GM19238 (cell line): ENCODE results near the gene CELSR3.

Experiments used
- DNase-seq: peaks from one replicate; pipeline ENCODE4 v3.0.0; 2011; ENCODE audit warnings: low spot score; ENCODE audit not compliant: insufficient read length

CELSR3 gene

DNA sequence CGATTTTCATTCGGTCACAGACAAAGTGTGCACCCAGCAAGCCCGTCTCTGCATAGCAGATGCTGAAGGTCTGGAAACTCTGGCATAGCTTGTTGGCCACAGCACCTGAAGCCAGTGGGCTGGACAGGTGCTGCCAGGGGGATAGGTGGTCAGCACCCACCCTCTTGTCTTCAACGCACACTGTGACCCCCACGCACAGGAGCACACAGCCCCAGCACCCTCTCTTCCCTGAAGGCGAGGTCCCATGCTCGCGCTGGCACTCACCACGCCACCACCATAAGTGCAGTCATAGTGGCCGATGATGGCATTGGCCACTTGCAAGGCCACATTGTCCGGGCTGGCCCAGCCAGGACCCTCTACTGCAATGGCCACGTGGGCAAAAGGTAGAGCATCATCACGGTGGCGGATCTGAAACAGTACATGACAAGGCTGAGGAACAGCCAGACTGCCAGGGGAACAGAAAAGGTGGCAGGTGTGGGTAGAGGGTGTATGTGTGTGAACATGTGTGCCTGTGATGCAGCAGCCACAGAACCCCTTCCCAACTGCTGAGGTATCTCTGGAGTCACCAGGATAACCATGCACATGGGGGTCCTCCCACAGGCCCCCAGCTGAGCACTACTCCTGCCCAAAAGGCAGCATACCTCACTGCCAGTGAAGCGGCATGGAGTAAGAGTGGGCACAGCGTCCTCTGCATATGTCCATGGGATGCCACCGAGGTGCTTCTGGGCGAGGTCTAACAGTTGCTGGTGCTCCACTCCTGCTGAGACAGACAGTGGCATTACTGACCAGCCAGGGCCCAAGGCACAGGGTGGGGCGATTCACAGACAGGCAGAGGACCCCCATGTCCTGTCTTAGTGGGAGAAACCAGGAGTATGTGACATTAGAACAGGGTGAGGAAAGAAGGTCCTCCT, 61.7 kb downstream of the CELSR3 start:
- DNase-seq = no peak

DNA sequence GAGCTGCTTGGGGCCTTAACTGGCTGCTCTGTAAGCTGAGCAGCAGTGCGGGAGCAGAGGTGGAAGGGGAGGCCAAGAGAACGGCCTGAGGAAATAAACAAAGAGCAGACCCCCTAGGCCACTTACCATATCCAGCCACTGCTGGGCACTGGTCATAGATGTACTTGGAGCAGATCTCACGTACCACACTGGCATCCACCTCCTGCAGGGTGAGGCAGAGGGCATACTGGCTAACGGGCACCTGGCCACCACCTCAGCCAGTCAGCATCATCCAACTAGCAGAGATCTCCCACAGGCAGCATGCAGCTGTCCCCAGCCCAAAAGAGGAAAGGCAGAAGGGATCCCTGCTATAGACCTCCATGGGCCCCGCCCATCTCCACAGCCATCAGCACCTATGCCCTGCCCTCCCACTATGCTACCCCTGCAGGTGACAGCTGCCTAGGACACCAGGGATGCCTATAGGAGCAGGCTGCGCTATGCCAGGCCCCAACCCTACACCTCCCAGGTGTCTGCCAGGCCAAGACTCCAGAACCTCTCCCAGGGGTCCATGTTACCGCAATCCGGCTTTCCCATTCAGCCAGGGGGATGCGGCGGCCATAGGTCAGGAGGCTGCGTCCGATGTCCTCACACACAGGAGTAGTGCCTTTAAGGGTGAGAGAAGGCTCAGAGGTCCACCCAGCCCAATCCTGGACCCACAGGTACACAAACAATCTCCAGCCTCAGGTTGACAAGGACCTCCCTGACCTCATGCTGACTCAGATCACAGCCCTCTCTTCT, 63.0 kb downstream of the CELSR3 start:
- DNase-seq = no peak

DNA sequence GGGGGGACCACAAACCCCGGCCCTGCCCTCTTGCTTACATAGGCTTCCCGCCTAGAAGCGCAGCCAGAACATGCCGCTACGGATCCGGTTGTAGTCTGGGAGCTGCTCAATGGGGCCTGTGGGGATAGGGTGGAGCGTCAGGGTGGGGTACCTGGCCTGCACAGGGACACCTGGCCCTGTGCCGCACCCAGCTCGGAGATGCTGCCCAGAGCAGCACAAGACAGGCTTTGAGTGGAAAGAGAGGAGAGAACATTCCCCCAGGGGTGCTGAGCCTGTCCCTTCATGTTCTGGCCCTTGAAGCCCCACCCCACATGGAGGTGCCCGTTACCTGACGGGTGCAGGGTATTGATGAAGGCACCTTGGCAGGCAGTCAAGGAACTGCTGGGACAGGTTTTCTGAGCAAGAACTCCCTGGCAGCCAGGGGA, 63.6 kb downstream of the CELSR3 start:
- DNase-seq = no peak

DNA sequence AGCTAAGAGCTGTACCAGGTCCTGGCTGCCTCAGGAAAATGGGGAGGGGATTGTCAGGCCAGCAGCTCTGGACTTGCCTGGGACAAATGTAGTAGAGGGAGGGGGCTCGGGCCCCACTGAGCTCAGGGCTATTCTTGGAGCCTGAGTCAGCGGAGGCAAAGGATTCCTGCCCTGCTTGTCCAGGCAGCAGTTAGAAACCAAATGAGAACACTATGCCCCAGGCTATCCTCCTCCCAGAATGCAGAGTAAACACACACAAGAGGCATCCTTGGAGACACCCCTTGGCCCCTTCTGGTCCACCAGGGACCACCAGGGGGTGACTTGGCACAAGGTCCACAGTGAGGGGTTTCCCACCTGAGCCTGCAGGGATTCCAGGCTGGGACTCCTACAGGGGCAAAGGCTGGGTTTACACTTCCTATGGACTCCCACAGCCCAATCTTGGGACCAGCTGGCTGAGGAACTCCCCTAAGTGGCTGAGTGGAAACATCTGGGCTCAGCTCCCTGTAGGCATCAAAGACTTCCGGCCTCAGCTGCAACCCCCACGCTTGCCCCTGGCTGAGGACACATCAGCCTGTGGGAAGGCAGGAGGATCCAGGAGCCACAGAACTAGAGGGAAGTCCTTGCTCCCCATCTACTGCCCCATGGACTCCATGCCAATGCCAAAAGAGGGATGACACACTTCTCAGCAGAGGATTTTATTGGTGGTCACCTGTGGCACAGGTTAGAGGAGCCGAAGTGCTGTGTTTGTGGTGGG, 64.2 kb downstream of the CELSR3 start:
- no peak for DNase-seq

DNA sequence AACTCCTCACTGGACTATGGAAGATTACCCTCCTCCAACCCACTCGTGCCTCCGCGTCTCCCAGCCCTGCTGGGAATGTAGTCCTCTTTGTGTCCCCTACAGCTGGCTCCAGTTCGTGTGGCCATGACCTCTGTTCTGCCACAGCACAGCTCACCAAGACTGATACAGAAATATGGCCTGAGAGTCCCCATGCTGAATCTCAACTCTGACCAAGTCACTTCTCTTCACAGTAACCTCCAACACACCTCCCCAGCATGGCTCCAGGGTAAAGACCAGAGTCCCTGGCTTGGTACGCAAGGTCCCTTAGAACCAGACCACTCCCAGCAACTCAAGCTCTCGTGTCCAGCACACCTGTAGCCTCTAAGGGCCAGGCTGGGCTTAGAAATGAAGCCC, 65.3 kb downstream of the CELSR3 start:
- DNase-seq = no peak

DNA sequence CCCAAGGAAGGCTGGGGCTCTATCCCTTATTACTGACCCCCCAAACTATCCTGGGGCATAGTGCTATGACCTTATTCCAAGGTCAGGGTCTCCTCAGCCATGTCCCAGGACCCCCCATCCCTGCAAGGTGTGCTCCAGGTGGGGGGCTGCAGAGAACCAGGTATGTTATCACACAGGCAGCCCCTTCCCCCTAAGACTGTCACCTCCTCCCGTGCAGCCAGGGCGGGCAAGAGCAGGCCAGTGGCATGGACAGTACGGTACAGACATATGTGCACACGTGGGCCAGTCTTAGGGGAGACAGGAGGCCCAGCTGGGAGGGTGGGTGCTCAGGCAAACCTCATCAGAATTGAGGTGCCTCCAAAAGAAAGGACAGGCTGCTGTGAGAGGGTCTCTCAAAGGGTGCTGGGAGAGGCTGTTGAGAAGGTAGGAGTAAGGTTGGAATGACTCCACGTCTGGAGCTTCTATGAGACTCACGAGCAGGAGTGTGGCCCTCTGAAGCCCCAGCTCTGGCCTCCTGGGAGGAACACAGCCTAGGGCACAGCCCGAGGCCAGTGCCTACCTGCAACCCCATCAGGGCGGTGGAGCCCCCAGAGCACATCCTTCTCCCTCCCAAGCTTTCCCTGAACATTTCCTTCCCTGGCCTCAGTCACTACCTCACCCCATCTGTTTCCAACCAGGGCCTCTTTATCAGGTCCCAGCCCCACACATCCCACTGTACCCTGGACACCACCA, 65.8 kb downstream of the CELSR3 start:
- DNase-seq = no peak

DNA sequence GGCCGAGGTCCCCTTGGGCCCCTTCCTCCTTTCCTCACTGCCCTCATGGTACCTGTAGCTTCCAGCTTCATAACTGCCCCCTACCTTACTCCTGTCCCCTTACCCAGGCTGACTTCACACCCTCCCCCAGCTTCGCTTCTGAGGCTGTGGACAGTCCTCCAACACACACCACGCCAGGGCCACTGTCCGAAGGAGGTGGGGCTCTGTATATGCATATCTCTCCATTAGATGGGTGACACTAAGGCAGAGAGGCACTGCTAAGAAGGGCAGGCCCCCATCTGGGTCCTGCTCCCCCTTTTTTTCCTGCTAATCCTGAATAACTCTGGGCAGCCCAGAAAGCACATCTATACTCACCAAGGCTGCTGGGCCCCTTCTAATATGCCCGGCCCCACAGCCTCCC, 66.5 kb downstream of the CELSR3 start:
- no peak for DNase-seq

DNA sequence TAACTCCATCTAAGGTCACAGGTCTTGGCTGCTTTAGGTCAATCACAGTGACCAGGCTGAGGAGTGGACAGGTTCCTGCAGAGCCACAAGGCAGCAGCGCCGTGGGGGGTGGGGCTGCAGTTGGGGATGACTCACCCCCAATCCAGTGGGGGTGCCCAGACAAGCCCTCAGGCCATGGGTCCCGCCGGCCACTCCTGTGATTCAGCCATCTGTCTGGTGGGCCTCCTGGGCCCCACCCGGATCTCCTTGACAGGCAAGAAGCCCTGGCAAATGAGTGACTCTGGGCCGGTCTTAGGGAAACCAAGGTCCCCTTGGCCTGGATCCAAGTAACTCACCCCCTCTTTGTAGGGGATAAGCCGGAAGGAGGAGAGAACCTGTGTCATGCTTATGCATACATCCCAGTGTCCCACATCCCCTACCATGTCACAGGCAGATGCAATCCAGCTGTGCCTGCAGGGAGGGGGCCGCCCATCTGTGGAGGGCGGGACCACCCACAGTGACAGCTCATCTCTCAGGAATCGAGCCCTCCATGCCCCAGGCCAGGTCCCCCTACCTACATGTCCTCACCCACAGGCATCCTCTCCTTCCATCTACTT, 67.1 kb downstream of the CELSR3 start:
- DNase-seq = no peak

DNA sequence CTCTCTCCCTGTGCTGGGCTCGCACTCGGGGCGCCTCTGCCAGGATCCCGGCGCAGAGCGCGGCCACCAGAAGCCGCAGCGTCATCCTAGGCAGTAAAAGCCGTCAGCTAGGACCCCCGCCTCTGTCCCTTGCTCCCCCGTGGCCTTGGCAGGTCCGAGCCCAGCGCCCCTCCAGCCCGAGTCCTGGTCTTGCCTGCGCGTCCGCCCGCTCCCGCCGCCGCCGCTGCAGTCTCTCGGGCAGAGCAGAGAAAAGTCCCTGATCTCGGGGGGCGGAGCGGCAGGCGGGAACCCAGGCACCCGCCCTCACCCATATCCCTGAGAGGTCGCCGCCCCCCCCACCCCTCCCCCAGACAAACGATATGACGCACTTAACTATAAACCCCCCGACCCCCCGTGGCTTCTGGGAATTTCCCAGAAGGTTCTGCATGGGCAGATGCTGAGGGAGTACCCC, 67.6 kb downstream of the CELSR3 start, which contains the start of gene COL7A1:
TSS of gene COL7A1 (minus strand) at position 255 of the 451 bp plus-strand sequence. CDS start at position 85, 170 bp downstream.
- DNase-seq = no peak

DNA sequence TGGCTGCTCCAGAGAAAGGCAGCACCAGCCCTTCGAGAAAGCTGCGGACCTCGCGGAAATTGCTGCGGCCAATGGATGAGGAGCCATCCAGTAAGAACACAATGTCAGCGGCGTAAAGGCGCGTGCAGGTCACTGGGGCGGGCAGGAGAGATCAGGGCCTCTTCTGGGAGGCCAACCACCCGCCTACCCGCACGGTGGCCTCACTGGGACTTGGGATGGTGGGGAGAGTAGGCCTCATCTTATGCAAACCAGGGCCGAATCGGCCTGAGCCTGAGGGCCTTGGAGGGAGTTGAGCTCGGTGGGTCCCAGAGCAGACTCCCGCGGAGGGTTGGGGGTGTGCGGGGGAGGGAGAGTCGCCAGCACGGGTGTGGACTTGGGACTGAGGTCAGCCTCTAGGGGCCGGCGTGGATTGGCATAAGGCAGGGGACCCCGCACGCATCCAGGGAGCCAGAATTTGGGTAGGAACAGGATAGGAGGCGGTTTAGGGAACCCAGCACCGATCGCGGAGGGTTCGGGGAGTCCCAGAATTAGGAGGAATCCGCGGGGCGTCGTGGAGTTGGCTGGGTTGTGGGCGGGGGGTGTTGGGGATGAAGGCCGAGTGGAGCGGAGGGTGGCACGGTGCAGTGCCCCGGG, 68.2 kb downstream of the CELSR3 start:
- DNase-seq = no peak

DNA sequence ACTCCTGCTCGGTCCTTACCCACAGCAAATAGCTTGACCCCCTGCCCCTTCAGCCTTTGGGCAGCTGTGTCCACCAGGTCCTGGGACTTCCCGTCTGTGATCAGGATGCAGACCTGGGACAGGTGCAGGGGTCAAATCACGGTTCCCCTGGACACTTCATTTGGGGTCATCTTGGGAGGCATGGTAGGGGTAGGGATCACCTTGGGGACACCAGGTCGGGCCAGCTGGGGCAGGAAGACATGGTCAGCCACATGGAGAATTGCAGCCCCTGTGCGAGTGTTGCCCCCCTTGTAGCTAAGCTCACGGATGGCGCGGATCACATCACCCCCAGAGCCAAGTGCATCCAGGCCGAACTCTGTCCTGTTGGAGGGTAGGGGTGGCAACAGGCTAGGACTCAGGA, 69.3 kb downstream of the CELSR3 start:
- DNase-seq = no peak

DNA sequence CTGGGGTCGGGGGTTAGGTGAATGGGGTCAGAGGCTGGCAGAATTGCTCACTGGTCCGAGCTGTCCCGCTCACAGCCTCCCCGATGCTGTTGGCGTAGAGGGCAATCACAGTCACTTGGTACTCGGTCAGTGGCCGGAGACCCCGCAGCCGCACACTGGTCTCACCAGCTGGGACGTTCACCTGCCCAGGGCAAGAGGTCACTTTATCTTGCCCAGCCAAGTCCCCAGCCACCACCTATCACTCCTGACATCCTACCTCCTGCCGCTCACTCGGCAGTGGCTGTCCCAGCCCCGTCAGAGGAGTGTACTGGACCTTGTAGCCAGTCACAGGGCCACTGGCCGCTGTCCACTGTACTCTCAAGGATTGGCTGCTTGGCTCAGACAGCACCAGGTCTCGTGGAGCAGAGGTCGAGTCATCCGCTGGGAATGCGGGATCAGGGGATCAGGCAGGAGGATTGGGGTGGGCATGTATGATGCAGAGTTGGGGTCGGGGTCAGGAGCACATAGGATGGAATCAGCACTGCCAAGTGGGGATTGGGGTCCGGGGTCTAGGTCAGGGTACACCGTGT, 70.1 kb downstream of the CELSR3 start:
- DNase-seq = no peak

DNA sequence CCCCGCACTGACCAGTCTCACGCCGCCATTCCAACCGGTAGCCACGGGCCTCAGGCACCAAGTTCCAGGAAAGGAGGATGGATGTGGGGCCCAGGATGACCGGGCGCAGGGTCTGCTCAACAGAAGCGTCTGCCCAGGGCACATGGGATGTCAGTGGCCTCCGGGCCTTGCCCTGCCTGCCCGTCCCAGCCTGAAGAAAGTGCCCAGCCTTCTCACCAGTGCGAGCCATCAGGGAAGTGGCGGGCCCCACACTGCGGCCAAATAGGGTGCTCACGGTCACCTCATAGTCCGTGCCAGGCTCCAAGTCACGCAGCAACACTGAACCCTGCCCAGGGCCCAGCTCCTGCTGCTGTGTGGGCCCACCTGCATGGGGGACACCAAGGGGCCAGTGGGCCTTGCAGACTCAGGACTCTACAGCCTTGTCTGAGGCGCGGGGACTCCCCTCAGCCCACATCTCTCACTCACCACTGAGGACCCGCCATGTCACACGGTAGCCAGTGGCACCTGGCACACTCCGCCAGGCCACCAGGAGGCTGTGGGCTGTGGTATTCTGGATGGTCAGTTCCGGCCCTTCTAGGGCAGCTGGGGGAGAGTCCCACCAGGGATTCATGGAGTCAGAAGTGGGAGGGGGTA, 70.7 kb downstream of the CELSR3 start:
- no peak for DNase-seq

DNA sequence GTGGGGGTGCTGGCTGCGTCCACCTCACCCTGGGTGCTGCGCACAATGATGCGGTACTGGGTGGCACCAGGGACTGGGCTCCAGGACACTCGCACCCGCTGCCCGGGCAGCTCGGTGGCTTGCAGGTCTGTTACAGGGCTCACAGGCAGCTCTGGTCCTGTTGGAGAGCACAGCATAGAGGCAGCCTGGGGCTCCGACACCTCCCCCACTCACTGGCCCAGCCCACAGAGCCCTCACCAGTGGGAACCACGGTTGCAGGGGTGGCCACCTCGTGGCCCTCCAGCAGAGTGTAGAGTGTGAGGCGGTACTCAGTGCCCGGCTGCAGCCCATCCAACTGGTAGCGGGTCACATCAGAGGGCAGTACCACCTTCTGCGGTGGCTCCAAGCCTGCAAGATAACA, 71.2 kb downstream of the CELSR3 start:
- DNase-seq = no peak

DNA sequence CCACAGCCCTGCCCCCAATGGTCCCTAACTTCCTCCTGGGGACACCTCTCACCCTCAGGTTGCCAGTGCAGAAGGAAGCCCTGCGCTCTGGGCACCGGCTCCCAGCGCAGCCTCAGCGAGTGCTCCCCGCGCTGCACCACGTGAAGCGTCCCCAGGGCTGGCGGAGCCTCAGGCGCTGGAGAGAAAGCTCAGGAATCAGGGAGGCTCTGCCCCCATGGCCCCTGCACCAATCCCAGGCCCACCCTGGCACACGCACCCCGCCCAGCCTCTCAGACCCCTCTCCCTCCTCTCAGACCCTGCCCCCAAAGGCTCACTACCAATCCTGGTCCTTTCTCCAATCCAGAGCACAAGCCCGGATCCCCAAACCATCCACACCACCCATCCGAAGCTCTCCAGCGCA, 74.5 kb downstream of the CELSR3 start:
- no peak for DNase-seq

DNA sequence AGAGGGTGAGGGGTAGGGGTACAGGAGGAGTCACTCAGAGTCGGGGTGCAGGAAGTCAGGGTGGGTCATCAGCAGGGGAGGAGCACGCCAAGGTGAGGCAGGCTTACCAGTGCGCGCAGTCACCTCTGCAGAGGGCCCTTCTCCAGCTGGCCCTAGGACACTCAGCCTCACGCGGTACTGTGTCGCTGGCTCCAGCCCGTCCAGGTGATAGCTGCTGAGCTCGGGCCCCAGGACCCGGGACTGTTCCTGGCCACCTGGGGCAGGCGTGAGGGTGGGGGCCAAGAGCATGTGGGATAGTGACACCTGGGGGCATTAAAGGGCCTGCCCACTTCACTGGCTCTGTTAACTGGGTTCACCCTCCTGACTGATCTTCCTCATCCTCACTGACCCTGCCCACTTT, 75.0 kb downstream of the CELSR3 start:
- no peak for DNase-seq
